ENCODE results near the gene TXLNB.

Gene TXLNB

GRCh38 chr6:139253656-139254055 lies 38.1 kb downstream of the TXLNB start:
- Histone ChIP-seq H2AFZ (ENCODE audit: low read length) (no peak overlapping the region), H4K20me1 (ENCODE audit: insufficient read depth, low read length) (no peaks in the 10 kb centered on the region), H3K4me2 (ENCODE audit: low read depth, low read length) (no peak overlapping the region), H3K36me3 (replicated peaks; ENCODE audit: insufficient read depth, low read length) (no peaks in the 10 kb centered on the region), H3K4me1 (ENCODE audit: low read length) (peaks cover 35% of the 10 kb centered on the region), H3K4me3 (ENCODE audit: low read length) (no peak overlapping the region), H3K9ac (ENCODE audit: low read length) (no peak overlapping the region), H3K27me3 (replicated peaks; ENCODE audit: insufficient read depth, low read length) (no peaks in the 10 kb centered on the region), H3K27ac (ENCODE audit: low read length) (no peak overlapping the region), H3K9me2 (replicated peaks; ENCODE audit: insufficient read depth, low read length) (no peaks in the 10 kb centered on the region), H3K9me3 (replicated peaks; ENCODE audit: insufficient read depth, low read length) (no peaks in the 10 kb centered on the region), H3F3A (ENCODE audit: insufficient read depth, low read length) (peaks cover 14% of the 10 kb centered on the region), H3K79me2 (ENCODE audit: low read length) (no peaks in the 10 kb centered on the region)
- DNase-seq = no peak
- no peak for TF ChIP-seq EZH2phosphoT487 (IDR thresholded peaks at IDR 0.05; ENCODE audit: low read length)
- TF ChIP-seq EZH2 (optimal IDR thresholded peaks at IDR 0.05; ENCODE audit: low read depth, low read length) = no peak
- no peak for TF ChIP-seq CTCF (IDR thresholded peaks at IDR 0.05; ENCODE audit: low read length)

- Histone ChIP-seq H3K36me3 (replicated peaks; ENCODE audit: insufficient read depth, low read length) (no peaks in the 10 kb centered on the region), H3K9ac (ENCODE audit: low read length) (no peak overlapping the region)
These were observed 40.0 kb downstream of the TXLNB start for GRCh38 chr6:139251691-139252390.

GRCh38 chr6:139251045-139251690 lies 40.6 kb downstream of the TXLNB start:
- H3K27me3 ChIP-seq (replicated peaks; ENCODE audit: insufficient read depth, low read length) = no peaks in the 10 kb centered on the region
- no peak overlapping the region for H3K4me3 ChIP-seq (ENCODE audit: low read length)
- no peaks in the 10 kb centered on the region for H3K9me2 ChIP-seq (replicated peaks; ENCODE audit: insufficient read depth, low read length)
- no peak for DNase-seq
- no peaks in the 10 kb centered on the region for H4K20me1 ChIP-seq (ENCODE audit: insufficient read depth, low read length)
- no peaks in the 10 kb centered on the region for H3K9me3 ChIP-seq (replicated peaks; ENCODE audit: insufficient read depth, low read length)
- peak overlapping the region; percentile 5; the same call in 1 of the 2 replicates for H2AFZ ChIP-seq (ENCODE audit: low read length)
- no peaks in the 10 kb centered on the region for H3K79me2 ChIP-seq (ENCODE audit: low read length)
- peak overlapping the region; percentile 51 for H3K4me2 ChIP-seq (ENCODE audit: low read depth, low read length)
- peaks cover 22% of the 10 kb centered on the region for H3K4me1 ChIP-seq (ENCODE audit: low read length)
- H3K27ac ChIP-seq (ENCODE audit: low read length) = peak overlapping the region; percentile 46; the same call in 1 of the 2 replicates
- H3K9ac ChIP-seq (ENCODE audit: low read length) = no peak overlapping the region
- no peaks in the 10 kb centered on the region for H3K36me3 ChIP-seq (replicated peaks; ENCODE audit: insufficient read depth, low read length)
- peaks cover 5% of the 10 kb centered on the region for H3F3A ChIP-seq (ENCODE audit: insufficient read depth, low read length)
- TF ChIP-seq EZH2 (optimal IDR thresholded peaks at IDR 0.05; ENCODE audit: low read depth, low read length) = no peak
- no peak for TF ChIP-seq EZH2phosphoT487 (IDR thresholded peaks at IDR 0.05; ENCODE audit: low read length)
- TF ChIP-seq CTCF (IDR thresholded peaks at IDR 0.05; ENCODE audit: low read length) = no peak

More at GRCh38 chr6:139251691-139252390, 40.0 kb downstream of the TXLNB start:
- DNase-seq = no peak
- peak overlapping the region; percentile 51 for H3K4me2 ChIP-seq (ENCODE audit: low read depth, low read length)
- H3K27me3 ChIP-seq (replicated peaks; ENCODE audit: insufficient read depth, low read length) = no peaks in the 10 kb centered on the region
- H3K27ac ChIP-seq (ENCODE audit: low read length) = peak overlapping the region; percentile 46; the same call in 1 of the 2 replicates
- H3K79me2 ChIP-seq (ENCODE audit: low read length) = no peaks in the 10 kb centered on the region
- H2AFZ ChIP-seq (ENCODE audit: low read length) = peak overlapping the region; percentile 5; the same call in 1 of the 2 replicates
- H4K20me1 ChIP-seq (ENCODE audit: insufficient read depth, low read length) = no peaks in the 10 kb centered on the region
- peaks cover 5% of the 10 kb centered on the region for H3F3A ChIP-seq (ENCODE audit: insufficient read depth, low read length)
- TF ChIP-seq EZH2phosphoT487 (IDR thresholded peaks at IDR 0.05; ENCODE audit: low read length) (no peak), EZH2 (optimal IDR thresholded peaks at IDR 0.05; ENCODE audit: low read depth, low read length) (no peak), CTCF (IDR thresholded peaks at IDR 0.05; ENCODE audit: low read length) (no peak)
- H3K4me1 ChIP-seq (ENCODE audit: low read length) = peaks cover 22% of the 10 kb centered on the region
- no peak overlapping the region for H3K4me3 ChIP-seq (ENCODE audit: low read length)
- H3K9me2 ChIP-seq (replicated peaks; ENCODE audit: insufficient read depth, low read length) = no peaks in the 10 kb centered on the region
- H3K9me3 ChIP-seq (replicated peaks; ENCODE audit: insufficient read depth, low read length) = no peaks in the 10 kb centered on the region
